H1 (cell line): Measurements from ENCODE around the gene NT5DC3. TPM values are rescaled to one million over a fixed set of nuclear protein-coding genes. Genes with fewer than 3 reads are reported as not detected.

Source experiments
- NANOG ChIP-seq: IDR thresholded peaks from 2 replicates; pipeline ENCODE4 v1.6.1; 2011; ENCODE audit warnings: low read length, low read depth, mild to moderate bottlenecking, inconsistent platforms; ENCODE audit not compliant: insufficient read depth, poor library complexity, severe bottlenecking
- polyA plus RNA-seq, 7 experiments: library from polyadenylated mRNA; depleted of rRNA in 3 of 7; stranded (reverse) in 5 of 7; unstranded in 2 of 7; fragments of >200 nt in 5 of 7; fragments of 200-250 nt in 2 of 7; gene quantifications; 1 replicate in 5 of 7; 2 replicates in 1 of 7; 4 replicates in 1 of 7; pipeline versions ENCODE4 v1.2.1 to v1.2.3, GENCODE V29; 2011 to 2013; ENCODE audit warnings: missing spikeins in 2 of 7, mixed read lengths in 2 of 7
- total RNA-seq: library from RNA; stranded (reverse); fragmentation: NEBNext Ultra II Directional; extraction: Animal tissue kit (Norgen Biotek cat#: 25700); gene quantifications from 2 replicates; pipeline ENCODE4 v1.2.1, GENCODE V29; 2021

Gene NT5DC3
- total and polyA plus RNA-seq, 2 of the 8 experiments (the other 6 are each of a cell fraction or from before 2014, with no cell fraction given), result 5.4 to 14.8 TPM

DNA sequence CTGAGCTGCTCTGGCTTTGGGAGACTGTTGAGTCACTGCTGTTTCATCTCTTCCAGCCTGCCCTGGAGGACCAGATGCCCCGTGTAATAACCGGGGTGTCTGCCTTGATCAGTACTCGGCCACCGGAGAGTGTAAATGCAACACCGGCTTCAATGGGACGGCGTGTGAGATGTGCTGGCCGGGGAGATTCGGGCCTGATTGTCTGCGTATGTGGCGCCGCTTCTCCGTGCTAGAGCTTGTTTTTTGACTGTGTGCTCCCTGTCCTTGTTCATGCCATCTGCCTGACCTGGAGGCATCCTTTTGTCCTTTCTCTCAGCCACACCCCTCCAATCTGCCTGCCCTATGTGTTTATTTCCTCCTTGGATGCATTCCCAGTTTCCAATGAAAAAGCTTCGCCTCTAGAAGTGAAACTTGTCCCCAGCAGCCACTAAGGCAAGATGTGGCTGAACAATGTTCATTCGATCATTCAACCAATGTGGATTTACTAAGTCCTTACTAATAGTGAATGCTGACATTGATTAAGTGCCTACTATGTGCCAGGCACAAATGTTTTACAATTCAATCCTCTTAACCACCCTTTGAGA is 98.6 kb downstream of the NT5DC3 start (continued):
- TF ChIP-seq NANOG, result no peak
- TF ChIP-seq, all 59 proteins: peak for 0
